HG03175 (cell line): Measurements from ENCODE around the gene DDIAS.
"Not testable (repeated sequence)": the region's sequence is repeated elsewhere in the genome, so short reads cannot be mapped to it uniquely, and the experiment has no call there.

Experiments
- ATAC-seq: cut with Tn5 transposase; IDR thresholded peaks from one replicate; pipeline ENCODE4 v1.9.1; 2021; ENCODE audit warnings: mild to moderate bottlenecking, moderate library complexity; ENCODE audit not compliant: unreplicated experiment

DDIAS gene

GRCh38 chr11:82890002-82890341 lies 11.6 kb upstream of the DDIAS start:
- ATAC-seq = no peak

DNA sequence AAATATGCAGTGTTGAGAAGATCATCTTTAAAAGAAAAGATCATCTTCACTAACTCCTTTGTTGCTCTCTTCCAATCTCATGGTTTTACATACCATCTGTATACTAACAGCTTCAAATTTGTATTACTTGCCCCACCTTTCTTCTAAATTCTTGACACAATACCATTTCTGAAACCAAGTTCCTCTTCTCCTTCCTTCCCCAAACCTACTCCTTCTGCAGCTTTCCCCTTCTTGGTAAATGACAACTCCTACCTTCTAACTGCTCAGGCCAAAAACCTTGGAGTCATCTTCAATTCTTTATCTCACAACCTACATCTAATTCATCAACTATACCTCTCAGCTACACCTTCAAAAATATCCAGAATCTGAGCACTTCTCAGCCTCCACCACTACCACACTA lies 10.6 kb upstream of the DDIAS start:
- no peak for ATAC-seq

DNA sequence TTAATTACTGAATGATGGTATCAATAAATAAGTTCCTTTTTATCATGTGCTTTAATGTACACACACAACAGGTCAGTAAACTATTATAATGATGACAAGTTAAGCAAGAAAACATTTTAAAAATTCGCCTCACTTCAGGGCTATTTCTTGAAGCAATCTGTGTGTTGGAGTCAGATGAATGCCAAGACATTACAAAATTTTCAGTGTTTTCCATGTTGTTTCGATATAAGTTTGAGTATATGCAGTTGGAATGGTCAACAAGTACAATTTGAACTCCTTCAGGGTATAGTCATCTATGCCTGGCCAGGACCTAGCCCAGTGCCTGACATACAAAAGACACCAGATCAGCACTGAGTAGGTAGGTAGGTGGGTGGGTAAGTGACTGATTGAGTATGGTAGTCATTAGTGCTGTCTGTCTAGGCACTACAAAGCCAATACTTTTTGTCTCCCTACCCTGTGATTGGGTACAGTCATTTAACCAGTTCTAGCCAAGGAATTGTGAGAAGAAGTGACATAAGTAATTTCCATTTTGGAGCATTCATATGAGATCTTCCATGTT lies 8.8 kb upstream of the DDIAS start:
- ATAC-seq = no peak

DNA sequence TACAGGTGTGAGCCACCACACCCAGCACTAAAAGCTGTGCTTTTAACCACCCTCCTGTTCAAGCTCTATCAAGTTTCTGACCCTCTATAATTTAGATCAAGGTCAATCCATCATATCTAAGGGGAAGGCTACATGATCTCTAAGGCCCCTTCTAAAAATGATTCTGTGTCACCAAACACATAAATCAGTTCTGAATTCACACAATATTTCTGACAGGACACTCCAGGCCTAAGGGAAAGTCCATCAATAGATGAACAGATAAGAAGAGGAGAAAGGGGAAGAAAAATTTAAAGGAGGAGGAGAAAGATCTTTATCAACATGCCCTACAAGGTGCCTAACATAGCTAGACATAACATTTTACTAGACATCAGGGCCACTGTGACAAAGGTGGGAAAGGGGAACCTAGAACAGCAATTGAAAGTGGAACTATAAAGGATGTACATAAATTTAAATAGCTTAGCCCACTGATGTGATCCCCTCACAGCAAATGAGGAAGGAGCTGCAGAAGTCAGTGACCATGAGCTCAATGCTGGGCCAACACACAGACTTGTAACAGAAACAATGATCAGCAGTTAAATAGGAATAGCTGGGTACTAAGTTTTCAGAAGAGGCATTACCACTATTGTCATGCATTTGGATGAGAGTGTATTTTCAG lies 6.0 kb upstream of the DDIAS start:
- peak; percentile 32 for ATAC-seq

- no peak for ATAC-seq
Measured at GRCh38 chr11:82896183-82896582, 5.4 kb upstream of the DDIAS start.

- no peak for ATAC-seq
Measured at GRCh38 chr11:82898241-82898640, 3.3 kb upstream of the DDIAS start.

DNA sequence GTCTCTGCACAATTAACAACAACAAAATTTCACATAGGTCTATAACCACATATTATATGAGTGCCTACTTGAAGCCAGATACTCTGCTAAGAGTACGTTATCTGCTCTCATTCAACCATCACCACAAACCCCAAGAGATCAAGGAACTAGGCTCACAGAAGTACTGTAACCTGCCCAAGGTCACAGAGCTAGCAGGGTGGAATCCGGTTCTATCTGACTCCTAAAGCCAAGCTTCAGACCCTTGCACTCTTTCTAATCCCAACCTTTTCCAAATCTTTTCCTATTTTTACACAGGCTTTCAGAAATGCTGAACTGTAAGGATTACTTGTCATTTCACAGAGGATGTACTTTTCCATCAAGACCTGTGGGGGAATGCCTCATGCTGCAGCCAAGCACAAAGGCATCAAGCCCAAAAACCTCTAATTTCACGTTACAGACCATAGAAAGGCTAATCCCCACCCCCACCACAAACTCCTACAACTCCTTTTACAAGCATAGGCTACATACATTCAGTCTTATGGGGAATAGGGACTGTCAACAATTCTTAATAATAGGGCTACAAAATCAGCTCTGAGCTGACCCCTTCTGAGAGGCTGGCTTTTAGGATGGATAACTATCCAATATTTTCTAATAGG lies 2.2 kb upstream of the DDIAS start:
- peak; percentile 12 for ATAC-seq

GRCh38 chr11:82899957-82900276 lies 1.6 kb upstream of the DDIAS start:
- ATAC-seq = no peak

GRCh38 chr11:82900277-82901164 lies 1.0 kb upstream of the DDIAS start, which contains the start of gene PRCP:
Gene PRCP (minus strand): TSS chr11:82900430. CDS start chr11:82900402, 28 bp downstream.
- peak; percentile 79 for ATAC-seq

DNA sequence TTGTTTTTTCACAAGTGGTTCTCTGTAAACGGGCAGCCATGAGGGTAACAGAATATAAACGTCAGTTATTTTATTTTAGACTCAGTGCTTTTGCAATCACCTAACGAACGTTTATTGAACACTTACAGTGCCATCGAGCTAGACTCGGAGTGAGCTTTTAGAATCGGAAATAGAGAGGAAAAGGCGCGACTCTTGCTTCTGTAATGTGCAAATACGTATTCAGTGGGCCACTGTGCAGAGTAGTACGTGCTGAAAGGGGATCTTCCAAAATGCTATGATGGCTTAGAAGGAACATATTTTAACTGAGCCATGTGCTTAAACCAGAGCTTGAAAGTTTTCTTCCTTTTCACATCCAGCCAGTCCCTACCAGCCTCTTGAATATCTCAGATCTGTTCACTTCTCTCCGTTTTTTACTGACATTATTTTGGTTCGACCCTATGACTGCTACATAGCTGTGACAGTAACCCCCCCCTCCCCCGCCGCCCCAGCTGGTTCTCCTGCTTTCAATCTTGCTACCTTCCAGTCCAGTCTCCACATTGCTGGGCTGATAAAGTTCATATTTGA lies 468 bp downstream of the DDIAS start:
- no peak for ATAC-seq

DNA sequence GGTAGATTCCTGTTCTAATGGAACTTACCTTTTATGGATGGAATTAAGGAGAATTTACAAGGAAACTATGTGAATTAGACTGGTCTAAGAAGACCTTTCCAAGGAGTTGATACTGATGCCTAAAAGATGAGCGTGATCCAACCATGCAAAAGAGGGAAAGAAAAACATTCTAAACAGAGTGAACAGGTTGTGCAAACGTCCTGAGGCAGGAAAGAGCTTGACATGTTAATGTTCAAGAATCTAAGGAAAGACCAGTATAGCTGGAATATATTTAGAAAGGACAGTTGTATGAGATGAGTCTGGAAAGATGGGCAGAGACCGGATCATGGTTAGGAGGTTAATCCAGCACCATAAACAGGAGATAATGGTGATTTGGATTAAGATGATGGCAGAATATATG lies 1.3 kb downstream of the DDIAS start:
- ATAC-seq = no peak

DNA sequence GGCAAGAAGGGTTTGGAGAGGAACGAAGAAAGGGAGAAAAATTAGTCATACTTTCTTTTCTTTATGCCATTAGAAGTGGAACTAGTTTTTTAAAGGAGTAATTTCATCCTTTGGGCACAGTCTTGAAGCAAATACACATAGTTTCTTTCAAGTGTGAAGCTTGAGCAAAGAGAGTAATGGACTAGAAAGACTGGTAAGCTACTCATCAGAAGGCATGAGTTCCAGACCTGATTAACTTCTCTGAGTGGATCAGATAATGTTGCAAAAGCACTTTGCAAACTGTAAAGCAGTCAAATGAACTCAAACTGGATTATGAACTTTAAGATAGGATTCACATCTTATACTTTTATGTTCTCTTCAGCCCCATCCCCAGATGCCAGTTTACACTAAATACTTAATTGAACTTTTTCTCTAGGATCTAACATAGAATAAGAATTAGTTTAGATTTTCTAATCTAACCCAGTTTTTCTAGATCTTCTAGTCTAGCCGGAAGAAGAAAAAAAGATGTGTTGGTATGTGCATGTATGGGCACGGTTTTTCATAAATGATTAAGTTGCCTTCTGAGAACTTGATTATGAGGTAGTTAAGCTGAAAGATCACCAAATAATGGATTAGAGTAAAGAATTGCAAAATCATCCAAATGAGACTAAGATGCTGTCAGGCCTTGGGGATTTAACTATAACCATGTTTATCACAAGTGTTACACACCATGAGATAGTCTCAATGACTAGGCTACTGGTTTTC lies 2.5 kb downstream of the DDIAS start:
- ATAC-seq = no peak

- ATAC-seq = no peak
Measured at GRCh38 chr11:82906236-82906635, 4.7 kb downstream of the DDIAS start.

DNA sequence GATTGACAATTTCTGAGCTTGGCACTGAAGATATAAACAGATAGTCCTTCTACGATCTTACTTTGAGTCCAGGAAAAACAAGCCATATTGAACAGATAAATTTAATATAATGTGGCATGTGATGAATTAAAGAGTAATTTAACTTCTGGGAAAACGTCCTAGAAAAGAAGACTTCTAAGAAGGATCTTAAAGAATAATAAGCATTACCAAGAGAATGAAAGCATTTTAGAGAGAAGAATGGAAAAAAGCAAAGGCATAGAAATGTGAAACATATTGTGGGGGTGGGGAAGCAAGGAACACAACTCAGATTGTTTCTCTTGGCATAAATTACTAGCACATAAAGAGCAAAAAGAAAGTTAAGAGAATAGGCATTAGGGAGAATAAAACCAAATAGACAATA lies 5.4 kb downstream of the DDIAS start:
- ATAC-seq = no peak

- no peak for ATAC-seq
Measured at GRCh38 chr11:82907371-82907770, 5.8 kb downstream of the DDIAS start.

DNA sequence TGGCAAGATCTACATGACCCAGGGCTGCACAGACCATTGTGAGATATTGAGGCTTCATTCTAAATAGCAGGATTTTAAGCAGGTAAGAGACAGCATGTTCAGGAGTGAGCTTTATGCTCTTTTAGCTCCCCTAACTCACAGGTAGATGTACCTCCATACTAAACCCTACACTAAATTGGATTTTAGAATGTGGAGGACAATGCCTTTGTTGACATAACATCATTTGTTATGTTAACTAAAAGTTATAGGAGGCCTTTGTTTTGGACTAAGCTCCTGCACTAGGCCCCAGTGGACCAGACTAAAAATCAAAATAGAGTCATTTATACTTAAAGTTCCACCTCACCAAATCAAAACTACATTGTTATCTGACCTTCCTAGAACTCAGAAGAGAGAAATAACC lies 6.8 kb downstream of the DDIAS start:
- ATAC-seq = no peak

GRCh38 chr11:82909015-82909640 lies 7.6 kb downstream of the DDIAS start:
- ATAC-seq = no peak

- ATAC-seq = not testable (repeated sequence)
Measured at GRCh38 chr11:82919786-82920185, 18.2 kb downstream of the DDIAS start.

DNA sequence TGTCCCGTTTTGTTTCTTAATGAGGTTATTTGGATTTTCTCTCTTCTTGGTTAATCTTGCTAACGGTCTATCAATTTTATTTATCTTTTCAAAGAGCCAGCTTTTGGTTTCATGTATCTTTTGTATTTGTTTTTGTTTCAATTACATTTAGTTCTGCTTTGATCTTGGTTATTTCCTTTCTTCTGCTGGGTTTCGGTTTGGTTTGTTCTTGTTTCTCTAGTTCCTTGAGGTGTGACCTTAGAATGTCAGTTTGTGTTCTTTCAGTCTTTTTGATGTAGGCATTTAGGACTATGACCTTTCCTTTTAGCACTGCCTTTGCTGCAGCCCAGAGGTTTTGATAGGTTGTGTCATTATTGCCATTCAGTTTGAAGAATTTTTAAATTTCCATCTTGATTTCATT lies 18.7 kb downstream of the DDIAS start:
- not testable (repeated sequence) for ATAC-seq
